Measurements from ENCODE around the gene EXOSC6. TPM values are rescaled to one million over a fixed set of nuclear protein-coding genes. Genes with fewer than 3 reads are reported as not detected.
"Not testable (repeated sequence)": the region's sequence is repeated elsewhere in the genome, so short reads cannot be mapped to it uniquely, and the experiment has no call there.

Gene EXOSC6
- 4.8 TPM for polyA plus RNA-seq

DNA sequence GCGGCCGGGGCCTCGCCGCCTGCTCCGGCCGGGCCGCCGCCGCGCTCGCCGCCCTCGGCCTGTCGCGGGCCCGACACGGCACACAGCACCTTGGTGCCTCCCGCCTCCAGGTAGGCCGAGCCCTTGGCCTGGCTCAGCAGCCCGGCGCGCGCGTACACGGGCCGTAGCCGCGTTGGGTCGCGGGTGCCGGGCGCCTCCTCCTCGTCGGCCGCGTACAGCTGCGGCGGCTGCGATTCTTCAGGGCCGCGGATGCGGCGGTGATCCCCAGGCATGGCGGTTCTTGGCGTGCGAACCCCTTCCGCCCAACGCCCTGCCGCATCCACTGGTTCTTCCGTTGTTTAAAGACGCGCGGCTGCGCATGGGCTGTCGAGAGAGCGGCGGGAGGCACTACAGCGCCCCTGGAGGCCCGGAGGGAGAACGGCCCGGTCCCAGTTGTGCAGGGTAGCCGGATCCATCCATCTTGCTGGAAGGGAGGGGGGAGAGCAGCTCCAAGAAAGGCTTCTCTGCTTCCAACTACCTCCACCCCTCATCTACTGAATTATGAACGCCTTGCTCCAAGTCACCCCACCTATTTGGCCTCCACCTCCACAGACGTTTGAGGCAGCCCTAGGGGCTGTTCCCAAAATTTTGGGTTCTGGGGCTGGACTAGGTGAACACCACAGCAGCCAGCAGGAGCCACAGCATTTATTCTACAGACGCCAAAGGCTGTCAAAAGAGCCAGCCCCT, at the start of gene EXOSC6:
Gene EXOSC6, minus strand, starts transcription at position 312 of the 726 bp plus-strand sequence. Its CDS starts 40 bp downstream, at position 272.
- H3K27ac Mint-ChIP-seq, result peak within 1 kb of the TSS; percentile 76 to 97 (median 94)
- H3K36me3 Mint-ChIP-seq, result peaks cover 2% of the 10 kb centered on the region
- H3K4me1 Mint-ChIP-seq, result peaks cover 0 to 12% (median 5%) of the 10 kb centered on the region in 3 donors
- no peaks in the 10 kb centered on the region for H3K9me3 Mint-ChIP-seq
- peak within 1 kb of the TSS; percentile 86 to 97 (median 92) for H3K4me3 Mint-ChIP-seq
- H3K27me3 Mint-ChIP-seq, result no peaks in the 10 kb centered on the region

DNA sequence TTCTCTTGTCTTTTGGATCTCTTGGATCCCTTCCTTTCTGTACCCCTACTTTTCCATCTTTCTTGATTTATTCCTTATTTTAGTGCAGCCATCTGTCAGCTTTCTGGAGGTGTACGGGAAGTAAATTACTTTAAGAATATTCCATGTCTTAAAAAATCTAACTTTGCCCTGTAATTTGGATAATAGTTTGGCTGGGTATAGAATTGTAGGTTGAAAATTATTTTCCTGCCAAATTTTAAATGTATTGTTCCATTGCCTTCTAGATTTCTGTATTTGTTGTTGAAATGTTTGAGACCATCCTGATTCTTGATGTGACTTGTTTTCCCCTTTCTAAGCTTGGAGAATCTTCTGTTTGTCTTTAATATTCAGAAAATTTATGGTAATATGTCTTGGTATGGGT, 49.4 kb upstream of the EXOSC6 start:
- Mint-ChIP-seq H3K27ac (peak overlapping the region in 2 of 3 donors; percentile 86 to 99), H3K27me3 (no peaks in the 10 kb centered on the region), H3K4me1 (peaks cover 29 to 38% (median 37%) of the 10 kb centered on the region in 3 donors), H3K4me3 (peak overlapping the region in 3 of 4 donors; percentile 94 to 98 (median 98)), H3K36me3 (peaks cover 3% of the 10 kb centered on the region), H3K9me3 (peaks cover 3 to 9% (median 3%) of the 10 kb centered on the region in 3 donors)

DNA sequence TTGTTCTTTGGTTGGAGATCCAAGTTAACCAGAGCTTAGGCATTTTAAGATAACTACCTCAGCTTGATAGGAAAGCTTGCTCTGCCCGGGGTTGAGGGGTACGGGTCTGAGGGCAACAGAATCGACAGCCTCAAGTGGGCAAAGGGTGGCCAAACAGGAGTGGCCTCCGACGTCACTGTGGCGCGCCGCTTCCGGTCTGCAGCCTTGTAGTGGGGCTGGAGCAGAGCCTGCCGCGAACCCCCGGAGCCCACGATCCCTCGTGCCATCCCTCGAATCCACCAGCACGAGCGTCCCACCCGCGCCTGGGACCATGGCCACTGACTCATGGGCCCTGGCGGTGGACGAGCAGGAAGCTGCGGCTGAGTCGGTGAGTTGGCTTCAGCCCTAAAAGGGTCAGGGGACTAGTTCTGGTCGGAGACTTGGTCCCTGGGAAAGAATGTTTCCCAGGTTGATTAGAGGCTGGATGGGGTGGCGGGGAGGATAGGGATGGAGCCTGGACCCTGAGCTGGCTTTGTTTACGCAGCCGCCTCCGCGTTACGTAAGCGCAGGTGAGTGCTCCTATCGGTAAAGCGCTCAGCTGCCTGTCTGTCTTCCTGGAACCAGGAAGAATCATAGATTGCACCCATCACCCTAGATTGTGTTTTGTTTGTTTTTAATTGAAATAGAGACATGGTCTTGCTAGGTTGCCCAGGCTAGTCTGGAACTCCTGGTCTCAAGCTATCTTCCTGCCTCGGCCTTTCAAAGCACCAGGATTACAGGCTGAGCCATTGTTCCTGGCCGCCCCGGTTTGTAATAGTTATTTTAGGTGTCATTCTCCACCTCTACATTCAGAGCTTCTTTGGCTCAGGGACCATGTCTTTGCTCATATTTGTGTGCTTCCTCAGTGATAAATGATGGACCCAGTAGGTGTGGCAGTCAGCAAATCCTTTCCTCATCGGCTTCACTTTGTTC, 47.5 kb upstream of the EXOSC6 start, which contains the start of gene DDX19B:
Gene DDX19B, plus strand, starts transcription at position 199 of the 951 bp plus-strand sequence. Its CDS starts 112 bp downstream, at position 311.
- H3K27ac Mint-ChIP-seq, result peak within 1 kb of the TSS; percentile 86 to 99 (median 99)
- H3K9me3 Mint-ChIP-seq, result peaks cover 3 to 9% (median 3%) of the 10 kb centered on the region in 3 donors
- no peaks in the 10 kb centered on the region for H3K27me3 Mint-ChIP-seq
- H3K36me3 Mint-ChIP-seq, result peaks cover 3% of the 10 kb centered on the region
- H3K4me1 Mint-ChIP-seq, result peaks cover 20 to 30% (median 28%) of the 10 kb centered on the region in 3 donors
- H3K4me3 Mint-ChIP-seq, result peak within 1 kb of the TSS; percentile 94 to 98 (median 97)

DNA sequence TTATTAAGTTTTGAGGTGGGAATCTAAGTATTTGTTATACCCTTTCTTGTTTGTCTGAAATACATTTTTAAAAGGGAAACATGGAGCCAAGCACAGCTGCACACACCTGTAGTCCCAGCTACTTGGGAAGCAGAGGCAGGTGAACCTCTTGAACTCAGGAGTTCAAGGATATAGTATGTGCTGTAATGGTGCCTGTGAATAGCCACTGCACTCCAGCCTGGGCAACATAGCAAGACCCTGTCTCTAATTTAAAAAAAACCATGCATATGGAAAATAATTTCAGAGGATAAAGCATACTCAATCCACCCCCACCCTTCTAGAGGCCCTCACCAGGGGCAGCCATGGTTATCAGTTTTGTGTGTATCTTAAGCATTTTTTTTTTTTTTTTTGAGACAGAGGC, 43.9 kb upstream of the EXOSC6 start:
- no peaks in the 10 kb centered on the region for H3K36me3 Mint-ChIP-seq
- H3K4me1 Mint-ChIP-seq, result peaks cover 11 to 14% (median 13%) of the 10 kb centered on the region in 3 donors
- H3K4me3 Mint-ChIP-seq, result peak overlapping the region in 1 of 4 donors; percentile 32
- H3K27me3 Mint-ChIP-seq, result no peaks in the 10 kb centered on the region
- H3K9me3 Mint-ChIP-seq, result no peaks in the 10 kb centered on the region
- no peak overlapping the region for H3K27ac Mint-ChIP-seq

DNA sequence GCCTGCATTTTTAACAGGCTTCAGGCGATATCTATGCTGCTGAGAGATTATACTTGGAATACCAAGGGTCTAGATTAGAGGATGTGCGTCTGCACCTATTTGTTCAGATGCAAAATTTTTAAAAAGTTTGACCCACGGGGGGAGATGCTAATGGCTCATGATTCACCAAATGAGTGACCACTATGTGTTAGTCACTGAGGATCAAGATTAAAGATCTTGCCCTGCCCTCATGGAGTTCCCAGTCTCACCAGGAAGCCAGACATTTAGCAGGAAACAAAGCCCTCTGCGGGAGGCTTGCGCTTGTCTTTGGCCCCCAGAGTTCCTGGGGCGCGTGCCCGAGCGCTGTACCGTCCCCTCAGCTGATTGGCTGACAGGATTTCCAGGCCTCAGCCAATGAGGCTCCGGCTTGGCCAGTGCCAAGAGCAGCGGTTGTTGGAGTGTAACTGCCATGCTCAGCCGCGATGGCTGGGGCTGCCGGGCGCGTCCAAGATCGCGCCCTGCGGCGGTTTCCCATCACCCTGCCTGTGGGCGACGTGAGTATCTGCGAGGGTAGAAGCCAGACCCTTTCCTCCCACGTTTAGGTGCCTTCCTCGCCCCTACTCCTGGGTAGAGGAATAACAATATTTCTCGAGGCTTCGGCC, 42.8 kb upstream of the EXOSC6 start:
- Mint-ChIP-seq H3K4me3 (peak overlapping the region in 1 of 4 donors; percentile 3), H3K36me3 (no peaks in the 10 kb centered on the region), H3K27ac (no peak overlapping the region), H3K4me1 (peaks cover 4 to 9% (median 8%) of the 10 kb centered on the region in 3 donors), H3K9me3 (no peaks in the 10 kb centered on the region), H3K27me3 (no peaks in the 10 kb centered on the region)

DNA sequence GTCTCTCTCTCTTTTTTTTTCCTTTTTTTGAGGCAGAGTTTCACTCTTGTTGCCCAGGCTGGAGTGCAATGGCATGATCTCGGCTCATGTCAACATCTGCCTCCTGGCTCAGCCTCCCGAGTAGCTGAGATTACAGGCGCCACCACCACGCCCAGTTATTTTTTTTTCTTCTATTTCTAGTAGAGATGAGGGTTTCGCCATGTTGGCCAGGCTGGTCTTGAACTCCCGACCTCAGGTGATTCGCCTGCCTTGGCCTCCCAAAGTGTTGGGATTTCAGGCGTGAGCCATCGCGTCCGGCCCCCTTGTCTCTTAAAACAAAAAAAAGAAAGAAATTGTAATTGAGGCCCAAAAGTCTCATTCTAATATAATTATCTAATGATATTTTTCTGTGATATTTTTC, 40.4 kb upstream of the EXOSC6 start:
- not testable (repeated sequence) for H3K36me3 Mint-ChIP-seq, H3K27me3 Mint-ChIP-seq, H3K9me3 Mint-ChIP-seq, H3K27ac Mint-ChIP-seq, H3K4me3 Mint-ChIP-seq
- H3K4me1 Mint-ChIP-seq, result peaks cover 5 to 11% (median 10%) of the 10 kb centered on the region in 3 donors

DNA sequence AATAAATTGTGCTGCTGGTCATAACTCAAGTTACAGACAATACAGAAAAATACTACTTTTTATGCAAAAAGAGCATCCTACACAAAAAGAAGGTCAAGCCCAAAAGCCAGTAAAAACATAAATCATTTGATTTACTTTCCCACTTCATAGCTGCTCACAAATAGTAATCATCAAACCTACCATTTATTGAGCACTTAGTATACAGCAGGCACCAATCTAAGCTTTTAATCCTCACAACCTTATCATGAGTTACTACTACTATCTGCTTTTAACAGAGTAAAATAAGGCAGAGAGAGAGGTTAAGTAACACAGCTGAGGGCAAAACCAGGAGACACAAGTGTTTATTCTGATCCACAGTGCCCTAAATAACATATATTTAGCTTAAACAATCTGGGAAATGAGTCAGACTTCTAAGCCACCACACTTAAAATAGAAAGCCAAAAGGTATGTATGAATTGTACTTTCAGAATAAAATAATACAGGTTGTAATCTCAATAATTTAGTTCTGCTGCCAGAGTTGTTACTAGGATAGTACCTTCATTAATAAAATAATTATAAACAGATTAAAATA, 39.3 kb upstream of the EXOSC6 start:
- Mint-ChIP-seq H3K4me1 (peaks cover 5 to 11% (median 10%) of the 10 kb centered on the region in 3 donors), H3K36me3 (no peaks in the 10 kb centered on the region), H3K27ac (no peak overlapping the region), H3K27me3 (no peaks in the 10 kb centered on the region), H3K4me3 (peak overlapping the region in 1 of 4 donors; percentile 64), H3K9me3 (no peaks in the 10 kb centered on the region)

DNA sequence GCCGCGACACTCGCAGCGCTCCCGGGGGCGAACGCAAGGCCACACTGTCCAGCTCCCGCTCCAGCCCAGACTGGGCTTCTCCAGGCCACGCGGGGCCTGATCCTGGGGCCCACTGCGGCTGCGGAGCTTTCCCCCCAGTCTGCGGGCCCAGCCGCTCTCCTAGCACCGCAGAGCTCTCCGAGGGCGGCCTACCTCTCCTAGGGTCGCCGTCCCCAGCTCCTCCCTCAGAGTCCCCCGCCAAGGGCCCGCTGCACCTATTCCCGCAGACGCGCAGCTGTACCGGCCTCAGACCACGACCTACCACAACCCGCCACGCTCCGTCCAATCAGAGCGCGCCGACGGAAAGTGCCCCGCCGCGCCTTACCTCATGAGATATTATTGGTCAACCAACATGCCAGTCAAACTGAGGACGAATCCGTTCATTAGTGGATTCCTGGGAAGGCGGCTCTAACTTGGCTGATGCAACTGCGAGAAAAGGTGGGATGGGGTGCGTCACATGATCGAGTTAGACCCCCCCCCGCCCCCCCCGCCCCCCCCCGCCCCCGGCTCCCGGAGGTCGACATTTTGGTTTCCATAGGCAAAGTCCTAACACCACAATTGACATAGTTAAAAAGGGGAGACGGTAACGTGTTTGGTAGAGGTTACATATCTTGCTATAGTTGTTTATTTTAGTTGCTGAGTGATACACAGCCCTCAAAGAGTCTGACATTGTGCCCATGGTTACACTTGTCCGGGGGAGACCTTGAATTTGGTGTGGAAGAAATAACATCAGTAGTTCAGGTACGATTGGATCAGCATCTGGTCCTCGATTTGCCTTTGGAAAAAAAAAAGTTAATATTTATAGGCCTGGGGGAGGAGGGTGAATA, 37.7 kb upstream of the EXOSC6 start, which contains the start of gene AARS1:
Gene AARS1, minus strand, starts transcription at position 278 of the 866 bp plus-strand sequence. CDS start 6,743 bp downstream, outside the sequence.
- Mint-ChIP-seq H3K36me3 (no peaks in the 10 kb centered on the region), H3K9me3 (no peaks in the 10 kb centered on the region), H3K4me1 (peaks cover 5 to 11% (median 11%) of the 10 kb centered on the region in 3 donors), H3K27me3 (no peaks in the 10 kb centered on the region), H3K27ac (peak within 1 kb of the TSS; percentile 82 to 99 (median 90)), H3K4me3 (peak within 1 kb of the TSS; percentile 88 to 100 (median 97))

DNA sequence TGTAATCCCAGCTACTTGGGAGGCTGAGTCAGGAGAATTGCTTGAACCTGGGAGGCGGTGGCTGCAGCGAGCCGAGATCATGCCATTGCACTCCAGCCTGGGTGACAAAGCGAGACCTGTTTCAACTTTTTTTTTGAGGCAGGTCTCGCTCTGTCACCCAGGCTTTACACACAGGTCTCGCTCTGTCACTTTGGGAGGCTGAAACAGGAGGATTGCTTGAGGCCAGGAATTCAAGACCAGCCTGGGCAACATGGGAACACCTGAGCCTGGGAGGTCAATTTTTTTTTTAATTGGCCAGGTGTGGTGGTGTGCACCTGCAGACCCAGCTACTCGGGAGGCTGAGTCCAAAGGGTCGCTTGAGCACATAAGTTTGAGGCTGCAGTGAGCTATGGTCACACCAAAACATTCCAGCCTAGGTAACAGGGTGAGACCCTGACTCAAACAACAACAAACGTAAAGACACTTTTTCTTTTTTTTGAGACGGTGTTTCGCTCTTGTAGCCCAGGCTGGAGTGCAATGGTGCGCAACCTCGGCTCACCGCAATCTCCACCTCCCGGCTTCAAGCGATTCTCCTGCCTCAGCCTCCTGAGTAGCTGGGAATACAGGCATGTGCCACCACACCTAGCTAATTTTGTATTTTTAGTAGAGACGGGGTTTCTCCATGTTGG, 35.7 kb upstream of the EXOSC6 start:
- Mint-ChIP-seq H3K4me3 (peak overlapping the region; percentile 88 to 100 (median 97)), H3K4me1 (peaks cover 5 to 16% (median 15%) of the 10 kb centered on the region in 3 donors), H3K27ac (peak overlapping the region; percentile 82 to 99 (median 90))
- H3K36me3 Mint-ChIP-seq, H3K9me3 Mint-ChIP-seq, H3K27me3 Mint-ChIP-seq: not testable (repeated sequence)

DNA sequence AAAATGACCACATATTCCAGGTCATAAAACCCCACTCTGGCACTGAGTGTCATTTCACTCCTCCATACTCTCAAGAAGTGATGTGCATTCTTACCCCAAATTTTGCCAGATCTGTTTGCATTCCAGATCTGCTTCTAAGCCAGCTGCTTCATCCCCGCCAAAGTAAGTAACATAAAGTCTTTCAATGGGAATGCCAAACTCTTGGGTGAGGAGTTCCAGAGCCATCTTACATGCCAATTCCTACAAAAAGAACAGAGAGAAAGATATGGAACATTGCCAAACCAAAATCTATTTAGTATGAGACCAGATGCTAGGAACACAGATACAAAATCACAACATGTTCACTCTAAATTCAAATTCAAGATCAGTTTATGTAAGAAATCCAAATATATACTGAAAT, 24.7 kb upstream of the EXOSC6 start:
- peaks cover 0 to 4% (median 2%) of the 10 kb centered on the region in 3 donors for H3K4me1 Mint-ChIP-seq
- H3K36me3 Mint-ChIP-seq, result peaks cover 2% of the 10 kb centered on the region
- no peaks in the 10 kb centered on the region for H3K9me3 Mint-ChIP-seq
- H3K27ac Mint-ChIP-seq, result no peak overlapping the region
- H3K4me3 Mint-ChIP-seq, result no peak overlapping the region
- H3K27me3 Mint-ChIP-seq, result no peaks in the 10 kb centered on the region

DNA sequence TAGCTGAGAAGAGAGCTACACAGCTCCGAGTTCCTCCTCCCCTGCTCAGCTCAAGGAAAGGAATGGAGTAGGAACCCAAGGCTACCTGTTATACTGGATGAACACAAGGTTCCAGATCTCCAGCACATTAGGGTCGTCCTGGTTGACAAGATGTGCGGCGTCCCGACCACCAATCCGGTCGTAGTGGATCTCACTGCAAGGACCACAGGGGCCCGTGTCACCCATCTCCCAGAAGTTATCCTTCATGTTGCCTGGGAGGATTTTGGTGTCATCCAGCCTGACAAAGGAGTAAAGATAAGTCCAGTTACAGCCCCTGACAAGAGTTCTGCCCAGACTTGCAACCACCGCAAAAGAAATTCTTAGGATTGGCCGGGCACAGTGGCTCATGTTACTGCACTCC, 20.0 kb upstream of the EXOSC6 start:
- Mint-ChIP-seq H3K4me3 (no peak overlapping the region), H3K36me3 (peaks cover 2% of the 10 kb centered on the region), H3K9me3 (no peaks in the 10 kb centered on the region), H3K4me1 (peaks cover 0 to 3% (median 2%) of the 10 kb centered on the region in 3 donors), H3K27ac (no peak overlapping the region), H3K27me3 (no peaks in the 10 kb centered on the region)

DNA sequence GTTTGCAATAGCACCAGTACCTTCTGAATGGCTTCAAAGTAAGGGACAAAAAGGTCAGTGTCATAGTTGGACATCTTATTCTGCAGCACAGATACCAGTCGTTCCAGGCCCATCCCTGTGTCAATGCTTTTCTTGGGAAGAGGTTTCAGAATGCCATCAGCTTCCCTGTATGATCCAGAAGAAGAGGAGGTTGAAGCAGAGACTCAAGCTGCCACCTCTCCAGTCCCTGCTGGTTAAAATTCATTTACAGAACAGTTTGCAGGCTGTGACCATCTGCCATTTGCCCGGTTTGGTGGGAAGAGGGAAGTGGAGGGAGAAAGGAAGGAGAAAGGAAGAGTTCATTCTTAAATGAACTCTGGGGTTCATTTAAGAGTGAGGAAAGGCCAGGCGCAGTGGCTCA, 18.4 kb upstream of the EXOSC6 start:
- H3K4me3 Mint-ChIP-seq, result no peak overlapping the region
- no peak overlapping the region for H3K27ac Mint-ChIP-seq
- no peaks in the 10 kb centered on the region for H3K9me3 Mint-ChIP-seq
- H3K36me3 Mint-ChIP-seq, result peaks cover 2% of the 10 kb centered on the region
- H3K27me3 Mint-ChIP-seq, result no peaks in the 10 kb centered on the region
- peaks cover 0 to 3% (median 2%) of the 10 kb centered on the region in 3 donors for H3K4me1 Mint-ChIP-seq

DNA sequence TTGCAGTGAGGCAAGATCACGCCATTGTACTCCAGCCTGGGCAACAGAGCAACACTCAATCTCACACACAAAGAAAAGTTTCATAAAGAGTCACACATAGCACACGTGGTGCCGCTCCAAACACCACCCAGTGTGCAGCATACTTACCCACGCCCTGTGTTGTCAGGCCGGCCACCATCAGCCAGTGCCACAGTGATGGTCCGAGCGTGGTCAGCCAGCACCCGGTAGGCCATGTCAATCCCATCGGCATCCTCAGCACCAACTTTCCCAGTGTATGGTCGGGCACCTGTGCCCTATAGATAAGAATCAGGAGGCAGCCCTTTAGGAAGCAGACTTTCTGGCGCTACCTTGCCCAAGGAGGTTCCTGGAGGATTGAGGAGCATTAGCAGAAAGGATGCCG, 17.7 kb upstream of the EXOSC6 start:
- Mint-ChIP-seq H3K27ac (no peak overlapping the region), H3K27me3 (no peaks in the 10 kb centered on the region), H3K4me3 (no peak overlapping the region), H3K4me1 (peaks cover 0 to 3% (median 2%) of the 10 kb centered on the region in 3 donors), H3K36me3 (peaks cover 4% of the 10 kb centered on the region), H3K9me3 (no peaks in the 10 kb centered on the region)

All from IgD-negative memory B cell (primary cell).